ENCODE measurements around the gene WWOX.
A peak's percentile ranks its signal among the peaks of the same experiment; 100 is the strongest.

Gene WWOX

GRCh38 chr16:78289844-78290277 lies 190.4 kb downstream of the WWOX start:
- Histone ChIP-seq H3K27ac (peak overlapping the region in 1 of 2 donors; percentile 3), H3K4me3 (no peak overlapping the region)

GRCh38 chr16:78290395-78290794 lies 190.9 kb downstream of the WWOX start:
- Histone ChIP-seq H3K4me3 (no peak overlapping the region), H3K27ac (peak overlapping the region in 1 of 2 donors; percentile 3)
- no peak for TF ChIP-seq CTCF (IDR thresholded peaks at IDR 0.05)
- no peak for DNase-seq (ENCODE audit: low spot score)

More at GRCh38 chr16:78289844-78290277, 190.4 kb downstream of the WWOX start:
- no peak for TF ChIP-seq CTCF (IDR thresholded peaks at IDR 0.05)
- no peak for DNase-seq (ENCODE audit: low spot score)

GRCh38 chr16:78290872-78291591 lies 191.6 kb downstream of the WWOX start:
- no peak for DNase-seq (ENCODE audit: low spot score)
- TF ChIP-seq CTCF (IDR thresholded peaks at IDR 0.05) = no peak
- Histone ChIP-seq H3K4me3 (peak overlapping the region; percentile 19), H3K27ac (peak overlapping the region; percentile 2 to 21)

- Histone ChIP-seq H3K4me3 (peak overlapping the region; percentile 19), H3K27ac (peak overlapping the region; percentile 2 to 60)
- no peak for DNase-seq (ENCODE audit: low spot score)
- TF ChIP-seq CTCF (IDR thresholded peaks at IDR 0.05) = no peak
These were observed 192.2 kb downstream of the WWOX start for GRCh38 chr16:78291604-78292003.

GRCh38 chr16:78292086-78292843 lies 192.8 kb downstream of the WWOX start:
- no peak overlapping the region for H3K4me3 ChIP-seq
- DNase-seq (ENCODE audit: low spot score) = no peak
- no peak for TF ChIP-seq CTCF (IDR thresholded peaks at IDR 0.05)
- no peak overlapping the region for H3K27ac ChIP-seq

GRCh38 chr16:78292844-78293380 lies 193.5 kb downstream of the WWOX start:
- H3K27ac ChIP-seq = no peak overlapping the region
- no peak overlapping the region for H3K4me3 ChIP-seq
- no peak for DNase-seq (ENCODE audit: low spot score)
- TF ChIP-seq CTCF (IDR thresholded peaks at IDR 0.05) = no peak

Measured in coronary artery (tissue), 2 donors.